GM18507 (cell line): ENCODE results near the gene MYH6.
"Not testable (repeated sequence)": the region's sequence is repeated elsewhere in the genome, so short reads cannot be mapped to it uniquely, and the experiment has no call there.

Experiments used
- DNase-seq: peaks from one replicate; pipeline ENCODE4 v3.0.0; 2011; ENCODE audit warnings: low read depth; ENCODE audit not compliant: insufficient read length; ENCODE audit errors: extremely low spot score
- FAIRE-seq: peaks from 2 replicates; lab custom pipeline; 2011; peaks lifted over from hg19 to GRCh38; lab: Jason Lieb, UNC

MYH6 gene

DNA sequence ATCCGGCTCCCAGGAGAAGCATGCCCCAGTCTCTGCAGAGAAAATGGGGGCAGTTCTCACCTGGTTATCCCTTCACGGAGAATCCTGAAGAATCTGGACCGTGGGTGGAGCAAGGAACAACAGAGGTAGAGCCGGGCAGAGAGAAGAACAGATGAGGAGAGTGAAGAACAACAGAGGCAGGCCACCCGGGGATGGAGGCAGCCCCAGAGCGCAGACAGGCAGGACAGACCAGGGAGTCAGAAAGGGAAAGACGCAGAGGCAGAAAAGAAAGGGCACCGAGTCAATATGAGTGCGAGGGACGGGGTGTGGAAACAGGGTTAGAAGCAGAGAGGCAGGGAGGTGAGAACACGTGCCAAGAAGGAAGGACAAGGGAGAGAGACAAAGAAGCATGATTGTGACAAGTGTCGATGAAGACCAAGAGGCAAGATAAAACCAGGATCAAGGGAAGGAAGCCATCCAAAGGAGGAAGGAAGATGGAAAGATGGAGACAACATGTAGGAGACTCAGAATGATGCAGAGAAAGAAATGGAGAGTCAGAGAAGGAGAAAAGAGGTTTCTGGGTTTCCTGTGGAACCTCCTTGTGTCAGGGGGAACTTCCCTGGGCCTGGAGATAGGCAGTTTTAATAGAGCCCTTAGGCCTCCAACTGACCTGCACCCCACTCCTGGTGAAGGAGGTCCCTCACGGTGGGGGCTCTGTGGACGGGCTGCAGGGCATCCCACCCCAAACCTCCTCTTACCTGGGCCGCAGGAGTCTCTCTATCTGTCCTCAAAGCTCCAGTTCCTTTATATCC is at the start of gene MYH6:
TSS of gene MYH6 (minus strand) at position 758 of the 791 bp plus-strand sequence. CDS start 1,050 bp downstream, outside the sequence.
- DNase-seq, result no peak
- no peak for FAIRE-seq

DNA sequence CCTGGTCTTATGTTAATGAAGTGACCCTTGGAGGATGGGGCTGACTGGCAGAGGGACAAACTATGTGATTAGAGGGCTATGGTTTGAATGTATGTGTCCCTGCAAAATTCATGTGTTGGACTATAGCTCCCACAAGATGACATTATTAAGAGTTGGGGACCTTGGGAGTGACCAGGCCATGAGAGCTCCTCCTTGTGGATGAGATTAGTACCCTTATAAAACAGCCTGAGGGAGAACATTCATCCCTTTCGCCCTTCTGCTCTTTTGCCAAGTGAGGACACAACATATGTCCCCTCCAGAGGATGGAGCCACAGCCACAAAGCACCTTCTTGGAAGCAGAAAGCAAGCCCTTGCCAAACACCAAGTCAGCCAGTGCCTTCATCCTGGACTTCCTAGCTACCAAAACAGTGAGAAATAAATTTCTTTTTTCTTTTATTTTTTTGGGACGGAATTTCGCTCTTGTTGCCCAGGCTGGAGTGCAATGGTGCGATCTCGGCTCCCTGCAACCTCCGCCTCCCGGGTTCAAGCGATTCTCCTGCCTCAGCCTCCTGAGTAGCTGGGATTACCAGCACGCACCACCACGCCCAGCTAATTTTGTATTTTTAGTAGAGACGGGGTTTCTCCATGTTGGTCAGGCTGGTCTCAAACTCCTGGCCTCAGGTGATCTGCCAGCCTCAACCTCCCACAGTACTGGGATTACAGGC is 49.0 kb upstream of the MYH6 start:
- DNase-seq, FAIRE-seq: not testable (repeated sequence)

DNA sequence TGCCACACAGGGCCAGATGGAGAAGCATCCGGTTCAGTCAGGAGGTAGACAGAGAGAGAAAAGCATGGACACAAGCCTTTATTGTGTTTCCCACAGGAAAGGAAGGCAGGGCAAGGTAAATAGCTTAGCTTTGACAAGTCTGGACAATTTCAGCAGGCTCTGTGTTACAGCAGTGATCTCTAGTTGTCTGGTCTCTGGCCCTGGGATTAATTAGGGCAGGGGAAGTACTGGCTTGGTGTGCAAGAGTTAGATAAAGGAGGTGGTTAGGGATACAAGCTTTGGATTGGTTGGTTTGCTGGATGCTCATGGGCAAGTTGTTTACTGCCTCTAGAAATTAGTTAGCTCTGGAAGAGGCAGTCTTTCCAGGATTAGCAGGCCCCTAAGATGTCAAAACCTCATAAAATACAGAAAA is 46.4 kb upstream of the MYH6 start:
- DNase-seq (no peak), FAIRE-seq (no peak)

DNA sequence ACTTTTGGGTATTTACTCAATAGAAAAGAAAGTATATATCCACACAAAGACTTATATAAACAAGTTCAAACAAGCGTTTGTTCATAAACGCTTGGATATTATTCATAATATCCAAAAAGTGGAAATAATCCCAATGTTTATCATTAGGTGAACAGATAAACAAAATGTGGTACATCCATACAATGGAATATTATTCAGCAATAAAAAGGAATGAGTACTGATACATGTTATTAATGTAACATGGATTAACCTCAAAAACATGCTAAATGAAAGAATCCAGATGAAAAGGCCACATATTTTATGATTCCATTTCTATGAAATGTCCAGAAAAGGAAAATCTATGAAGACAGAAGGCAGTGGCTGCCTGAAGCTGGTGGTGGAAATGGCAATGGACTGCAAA is 44.2 kb upstream of the MYH6 start:
- DNase-seq (no peak), FAIRE-seq (no peak)

DNA sequence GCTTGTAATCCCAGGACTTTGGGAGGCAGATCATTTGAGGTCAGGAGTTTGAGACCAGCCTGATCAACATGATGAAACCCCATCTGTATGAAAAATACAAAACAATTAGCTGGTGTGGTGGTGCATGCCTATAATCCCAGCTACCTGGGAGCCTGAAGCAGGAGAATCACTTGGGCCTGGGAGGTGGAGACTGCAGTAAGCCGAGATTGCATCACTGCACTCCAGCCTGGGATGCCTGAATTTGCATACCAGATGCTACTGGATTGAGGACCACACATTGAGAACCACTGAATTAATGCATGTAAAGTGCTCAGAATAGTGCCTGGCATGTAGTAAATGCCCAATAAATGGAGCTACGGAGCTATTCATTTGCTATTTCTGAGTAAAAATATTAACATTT is 42.3 kb upstream of the MYH6 start:
- no peak for DNase-seq
- no peak for FAIRE-seq

DNA sequence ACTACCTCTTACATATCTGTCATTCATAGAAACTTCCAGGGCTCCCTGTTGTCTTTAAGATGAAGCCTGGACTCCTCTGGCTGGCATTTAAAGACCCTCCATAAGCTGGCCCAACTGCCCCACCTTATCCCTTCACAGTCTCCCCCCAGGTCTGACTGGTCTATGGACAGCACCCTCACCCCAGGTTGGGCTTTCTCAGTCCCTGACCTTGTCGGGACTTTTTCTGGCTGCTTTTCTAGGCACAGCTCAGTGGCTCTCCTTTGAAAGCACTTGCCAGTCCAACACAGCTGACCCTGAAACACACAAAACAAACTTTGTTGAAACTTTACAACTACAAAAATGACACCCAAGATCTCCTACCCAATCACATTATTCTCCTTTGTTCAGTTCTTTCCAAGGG is 41.2 kb upstream of the MYH6 start:
- FAIRE-seq, result no peak

DNA sequence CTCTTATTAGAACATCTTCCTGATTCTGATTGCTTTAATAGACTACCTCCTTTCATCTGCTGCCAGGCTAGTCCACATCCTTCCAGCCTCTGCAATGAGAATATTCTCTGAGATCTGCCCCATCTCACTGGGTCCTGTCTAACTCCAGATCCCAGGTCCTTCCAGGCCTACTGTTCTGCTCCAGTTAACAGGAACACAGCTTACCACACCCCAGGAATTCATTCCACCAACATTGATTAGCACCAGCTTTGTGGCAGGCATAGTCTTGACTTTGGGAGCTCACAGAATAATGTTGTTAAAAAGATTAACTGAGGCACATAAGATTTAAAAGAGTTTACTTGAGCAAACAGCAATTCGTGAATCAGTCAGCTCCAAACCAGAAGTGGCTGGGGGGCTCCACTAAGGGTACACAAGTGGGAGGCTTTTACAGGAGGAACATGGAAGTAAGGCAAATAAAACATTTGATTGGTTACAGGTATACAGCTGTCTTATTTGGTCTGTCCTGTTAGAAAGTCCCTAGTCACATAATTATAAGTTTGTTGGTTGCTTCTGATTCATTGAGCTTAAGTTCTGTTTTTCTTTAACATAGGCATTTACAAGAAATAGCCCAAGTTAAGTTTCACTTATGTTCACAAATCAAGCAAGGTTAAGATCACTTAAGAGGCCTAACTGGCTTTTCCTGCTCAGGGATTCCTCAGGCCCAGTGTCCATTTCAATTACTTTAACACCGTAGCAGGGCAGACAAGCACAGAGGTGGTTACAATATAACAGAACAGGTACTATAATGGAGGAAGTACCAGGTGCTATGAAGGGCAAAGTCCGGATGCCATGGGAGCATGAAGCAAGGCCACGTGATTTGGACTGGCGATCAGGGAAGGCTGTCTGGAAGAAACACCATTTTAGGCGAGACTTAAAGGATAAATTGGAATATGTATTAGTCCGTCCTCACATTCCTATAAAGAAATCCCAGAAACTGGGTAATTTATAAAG is 39.6 kb upstream of the MYH6 start:
- no peak for DNase-seq
- FAIRE-seq, result no peak

More for the DNA sequence above, 41.2 kb upstream of the MYH6 start:
- DNase-seq, result no peak

DNA sequence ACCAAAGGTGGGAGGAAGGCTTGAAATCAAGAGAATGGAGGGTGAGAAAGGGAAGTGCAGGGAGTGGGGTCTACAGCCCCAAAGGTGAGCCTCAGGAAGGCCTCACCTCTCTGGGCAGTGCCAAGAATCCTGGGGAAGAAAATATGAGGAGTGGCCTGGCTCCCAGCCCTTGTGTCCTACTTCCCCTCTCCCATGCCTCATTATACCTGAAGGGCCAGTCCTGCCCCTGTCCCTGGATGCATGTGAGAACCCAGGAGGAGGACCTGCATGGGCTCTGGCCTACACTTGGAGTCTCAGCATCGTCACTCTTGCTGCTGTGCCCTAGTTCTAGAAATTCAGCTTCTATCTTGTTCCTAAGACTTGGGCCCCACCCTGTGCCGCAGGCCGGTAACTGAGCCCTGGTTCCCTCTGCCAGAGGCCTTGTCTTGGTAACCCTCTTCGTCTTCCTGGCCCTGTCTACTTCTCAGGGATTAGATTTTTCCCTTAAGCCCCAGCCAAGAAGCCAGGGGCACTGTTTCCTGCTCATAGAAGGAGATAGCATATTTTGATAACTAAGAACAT is 38.3 kb upstream of the MYH6 start:
- no peak for FAIRE-seq
- no peak for DNase-seq

DNA sequence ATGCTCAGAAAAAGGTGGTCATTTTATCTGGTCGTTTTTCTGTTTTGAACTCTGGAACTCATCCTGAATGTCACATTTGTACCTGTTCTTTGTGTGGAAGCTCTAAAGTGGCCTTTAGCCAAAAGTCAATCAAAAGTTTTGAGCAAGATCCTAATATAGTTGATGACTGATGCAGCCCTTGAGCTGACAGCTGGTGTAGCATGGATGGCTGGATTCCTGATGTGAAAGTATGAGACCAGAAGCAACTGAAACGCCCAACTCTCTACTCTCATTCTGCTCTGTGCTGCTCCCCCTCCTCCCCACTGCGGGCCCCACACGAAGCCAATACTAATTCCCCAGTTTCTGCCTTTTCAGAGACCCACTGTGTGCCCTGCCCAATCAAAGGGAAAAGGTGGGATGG is 37.7 kb upstream of the MYH6 start:
- DNase-seq, result no peak
- FAIRE-seq, result no peak

DNA sequence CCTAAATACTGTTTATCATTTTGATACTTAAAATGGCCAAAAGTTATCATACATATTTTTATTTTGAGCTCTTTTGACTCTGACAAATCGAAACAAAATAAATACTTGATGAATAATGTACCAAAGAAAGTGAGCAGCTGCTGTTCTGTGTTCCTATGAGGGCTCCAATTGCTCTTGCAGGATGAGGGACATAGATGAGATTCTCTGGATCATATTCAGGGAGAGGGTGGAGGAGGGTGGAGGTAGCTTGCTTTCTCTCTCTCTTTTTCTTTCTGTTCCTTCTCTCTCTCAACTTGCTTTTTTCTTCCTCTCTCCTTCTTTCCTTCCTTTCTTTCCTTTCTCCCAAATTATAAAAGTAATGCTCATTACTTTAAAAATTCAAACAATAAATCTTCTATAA is 36.2 kb upstream of the MYH6 start:
- no peak for FAIRE-seq
- no peak for DNase-seq

DNA sequence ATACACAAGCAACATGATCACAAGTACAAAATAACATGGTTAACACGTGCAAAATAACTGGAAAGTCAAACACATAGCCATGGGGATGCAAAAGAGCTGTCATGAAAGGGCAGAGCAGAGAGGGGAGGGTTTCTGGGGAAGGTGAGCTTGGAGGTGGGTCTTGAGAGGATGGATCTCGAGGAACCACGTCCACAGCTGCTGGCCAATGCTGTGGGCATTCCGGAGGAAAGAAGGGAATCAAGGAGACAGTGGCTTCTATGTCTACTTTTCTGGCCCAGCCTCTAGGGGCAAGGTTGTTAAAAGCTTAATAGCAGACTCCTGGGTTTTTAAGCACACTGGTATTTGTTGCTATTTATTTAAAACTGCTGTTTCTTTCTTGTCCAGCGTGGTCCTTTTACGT is 35.8 kb upstream of the MYH6 start:
- DNase-seq (no peak), FAIRE-seq (no peak)

DNA sequence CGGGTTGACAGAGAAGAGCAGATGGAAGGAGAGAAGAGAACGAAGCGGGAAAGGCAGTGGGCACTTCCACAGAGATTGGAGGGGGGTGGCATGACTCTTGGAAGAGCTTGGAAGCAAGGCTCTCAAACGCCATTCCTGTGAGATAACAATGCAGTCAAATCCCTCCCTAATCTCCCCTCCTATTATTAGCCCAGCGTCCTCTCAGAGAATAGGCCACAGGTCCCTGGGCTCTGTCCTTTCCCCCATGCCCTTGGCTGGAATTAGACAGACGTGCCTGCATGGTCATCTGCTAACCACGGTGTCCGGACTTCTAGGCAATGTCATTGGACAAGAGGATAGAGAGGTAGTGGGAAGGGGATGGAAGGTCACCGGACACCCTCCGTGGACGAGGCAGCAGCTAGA is 35.3 kb upstream of the MYH6 start:
- FAIRE-seq (no peak), DNase-seq (no peak)

DNA sequence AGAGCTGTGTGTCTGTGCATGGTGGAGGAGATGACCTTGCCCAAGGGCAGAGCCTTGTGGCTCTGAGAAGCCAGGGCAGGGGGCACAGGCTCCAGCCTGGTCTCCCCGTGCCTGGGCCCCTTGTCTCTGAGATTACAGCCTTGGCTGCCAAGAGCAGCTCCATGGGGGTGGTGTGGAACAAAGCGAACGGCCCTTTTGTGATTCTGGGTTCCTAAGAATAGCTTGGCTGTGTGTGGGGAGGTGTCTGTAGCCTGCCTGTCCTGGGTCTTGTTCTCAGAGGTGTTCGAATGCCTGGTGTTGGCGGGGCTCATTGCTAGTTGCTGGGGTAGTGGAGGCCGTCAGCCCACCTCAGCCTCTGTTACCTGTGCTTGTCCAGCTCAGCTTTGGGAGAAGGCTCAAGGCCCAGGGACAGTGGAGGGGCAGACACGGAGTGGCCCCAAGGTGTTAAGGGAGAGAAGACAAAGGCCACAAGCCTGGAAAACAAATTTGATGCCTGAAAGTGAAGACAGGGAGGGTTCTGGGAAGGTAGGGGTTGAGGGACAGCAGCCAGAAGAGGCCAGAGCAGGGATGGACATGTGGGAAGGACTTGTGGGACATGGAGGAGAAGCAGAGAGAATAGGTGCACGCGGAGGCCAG is 34.8 kb upstream of the MYH6 start:
- FAIRE-seq (no peak), DNase-seq (no peak)

DNA sequence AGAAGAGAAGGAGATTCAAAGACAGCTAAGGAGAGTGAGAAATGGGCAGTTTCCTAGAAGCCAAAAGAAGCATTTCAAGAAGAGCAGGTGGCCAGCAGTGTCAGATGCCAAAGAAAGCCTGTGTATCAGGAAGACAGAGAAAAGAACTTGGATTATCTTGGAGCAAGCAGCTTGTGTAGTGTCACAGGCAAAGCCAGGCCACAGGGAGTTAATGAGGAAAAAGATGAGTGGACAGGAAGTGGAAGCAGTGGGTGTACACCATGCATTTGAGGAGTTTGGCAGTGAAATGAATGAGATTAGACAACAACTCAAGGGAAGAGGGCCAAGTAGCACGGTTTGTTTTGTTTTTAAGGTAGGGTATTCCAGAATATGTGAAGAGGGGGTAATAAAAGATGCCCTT is 33.0 kb upstream of the MYH6 start:
- FAIRE-seq (no peak), DNase-seq (no peak)

DNA sequence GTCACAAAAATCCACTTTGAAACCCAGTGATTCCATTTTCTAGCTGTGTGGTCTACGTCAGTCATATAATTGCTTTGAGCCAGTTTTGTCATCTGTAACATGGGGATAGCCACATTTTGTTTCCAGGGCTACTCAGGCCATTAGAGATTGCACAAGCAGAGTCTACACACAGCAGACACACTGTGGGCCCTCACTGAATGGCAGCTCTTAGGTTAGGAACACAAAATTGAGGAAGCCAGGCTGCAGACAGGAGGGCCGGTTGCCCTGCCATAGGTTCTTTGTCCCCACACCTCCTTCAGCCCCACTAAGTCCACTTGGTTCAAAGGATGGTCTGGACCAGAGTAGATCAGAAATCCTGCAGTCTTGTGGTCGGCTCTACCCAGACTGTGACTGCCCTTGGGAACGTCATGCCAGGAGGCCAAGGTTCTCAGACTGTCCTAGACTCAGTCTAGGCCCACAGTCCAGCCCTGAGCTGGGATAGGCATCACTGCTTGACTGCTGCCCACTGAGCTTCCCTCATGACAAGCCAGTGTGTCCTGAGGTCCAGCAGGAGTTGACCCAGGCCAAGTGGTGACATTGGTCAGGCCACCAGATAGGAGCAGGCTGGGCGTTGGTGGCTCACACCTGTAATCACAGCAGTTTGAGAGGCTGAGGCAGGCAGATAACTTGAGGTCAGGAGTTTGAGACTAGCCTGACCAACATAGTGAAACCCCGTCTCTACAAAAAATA is 31.2 kb upstream of the MYH6 start:
- FAIRE-seq (no peak), DNase-seq (no peak)

DNA sequence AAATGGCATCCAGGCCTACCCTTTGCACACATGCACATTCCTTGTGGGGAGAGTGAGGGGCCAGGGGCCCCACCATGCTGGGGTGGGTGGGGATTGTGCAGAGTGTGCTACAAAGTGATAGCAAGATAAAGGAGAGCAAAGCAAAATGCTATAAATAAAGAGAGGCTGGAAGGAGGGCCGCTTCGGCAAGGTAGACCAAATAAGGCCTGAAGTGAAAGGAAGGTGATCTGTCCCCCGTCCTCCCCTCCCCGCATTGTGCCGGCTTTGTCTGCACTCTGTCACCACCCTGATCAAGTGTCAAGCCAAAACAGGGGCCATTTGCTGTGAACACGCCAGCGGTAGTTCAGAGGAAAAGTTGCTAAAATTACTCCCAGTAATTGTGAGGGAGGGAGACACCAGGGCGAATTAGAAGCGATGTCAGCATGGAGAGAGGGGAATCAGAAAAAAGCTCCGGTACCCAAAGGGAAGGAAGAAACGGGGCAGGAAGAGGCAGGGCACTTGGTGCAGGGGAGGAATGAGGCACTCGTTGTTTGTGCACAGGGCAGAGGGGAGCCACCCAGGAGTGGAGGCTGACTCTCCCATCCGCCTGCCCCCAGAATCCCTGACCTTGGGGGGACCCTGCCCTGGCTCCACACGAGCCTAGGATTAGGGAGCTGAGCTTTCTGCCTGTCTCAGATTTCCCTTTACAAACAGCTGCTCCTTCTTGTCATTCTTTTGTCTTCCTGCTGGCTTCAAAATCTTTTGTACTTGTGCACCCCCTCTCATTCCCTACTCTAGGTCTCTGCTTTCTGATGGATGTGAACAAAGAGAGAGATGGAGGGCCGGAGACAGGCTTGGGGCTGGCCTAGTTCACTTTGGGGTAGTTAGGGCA is 30.3 kb upstream of the MYH6 start:
- no peak for DNase-seq
- no peak for FAIRE-seq

DNA sequence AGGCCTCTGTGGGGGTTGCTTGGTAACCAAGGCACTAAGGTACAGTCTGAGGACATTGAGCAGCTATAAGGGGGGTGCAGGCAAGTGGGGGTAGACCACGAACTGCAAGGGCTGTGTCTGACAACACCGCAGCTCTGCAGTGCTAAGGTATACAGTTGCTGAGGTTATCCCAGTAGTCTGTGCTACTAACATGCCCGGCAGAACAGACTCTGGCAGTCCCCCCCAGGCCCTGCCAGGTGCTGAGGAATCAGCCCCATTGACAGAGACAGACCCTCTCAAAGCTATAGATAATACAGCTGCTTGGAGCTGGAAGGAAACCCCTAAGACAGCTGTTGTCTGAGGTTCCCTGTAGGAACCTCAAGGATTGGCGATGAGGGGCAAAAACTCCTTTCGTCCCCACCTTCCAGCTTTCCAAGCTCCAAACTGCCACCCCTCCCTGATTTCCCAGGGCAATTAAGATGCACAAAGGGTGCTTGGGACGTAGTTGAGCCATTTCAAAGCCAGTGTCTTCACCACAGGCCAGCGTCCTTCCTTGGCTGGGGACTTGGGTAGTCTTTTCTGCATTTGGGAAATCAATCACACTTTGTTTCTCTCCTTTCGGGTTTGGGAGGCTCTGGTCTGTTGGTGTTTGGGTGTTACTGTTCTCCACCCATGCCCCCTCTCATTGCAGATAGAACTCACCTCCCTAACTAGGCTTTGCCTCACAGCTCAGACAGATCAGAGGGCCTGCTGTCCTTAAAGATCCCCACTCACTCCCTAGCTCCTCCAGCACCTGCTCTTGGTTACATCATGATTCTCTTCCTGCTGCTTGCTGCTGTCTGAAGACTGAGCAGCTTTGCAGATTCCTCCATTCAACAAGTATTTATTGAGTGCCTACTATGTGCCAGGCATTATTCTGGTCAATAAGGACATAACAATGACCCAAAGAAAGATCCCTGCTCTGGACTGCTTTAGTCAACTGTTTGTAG is 29.3 kb upstream of the MYH6 start:
- DNase-seq (no peak), FAIRE-seq (no peak)
